Spleen (tissue), 11 donors: ENCODE measurements around the gene NOM1. TPM values are rescaled to one million over a fixed set of nuclear protein-coding genes. Genes with fewer than 3 reads are reported as not detected.

Experiments used
- DNase-seq: peaks from one replicate; pipeline ENCODE4 v3.0.0-alpha.2; 2020
- H3K27ac ChIP-seq, 8 donors: fragments of 200-600 bp; sonication (generic) in 7 of 8; 1 replicate in 4 of 8; 2 replicates in 4 of 8; pipeline versions ENCODE4 v1.5.0 to v1.8.0; 2016 to 2021; ENCODE audit warnings: inconsistent platforms in 4 of 8, mild to moderate bottlenecking in 4 of 8, moderate library complexity in 1 of 8
- H3K27me3 ChIP-seq, 7 donors: fragments of 200-600 bp; sonication (generic) in 6 of 7; replicated peaks in 1 of 7; 1 replicate in 4 of 7; 2 replicates in 3 of 7; pipeline versions ENCODE4 v1.5.0 to v1.8.0; 2016 to 2021; ENCODE audit warnings: inconsistent platforms in 3 of 7, mild to moderate bottlenecking in 1 of 7
- H3K36me3 ChIP-seq, 6 donors: fragments of 200-600 bp; sonication (generic) in 5 of 6; 1 replicate in 4 of 6; 2 replicates in 2 of 6; pipeline versions ENCODE4 v1.5.0 to v1.8.0; 2016 to 2021; ENCODE audit warnings: inconsistent platforms in 2 of 6
- H3K4me1 ChIP-seq, 6 donors: fragments of 200-600 bp; sonication (generic) in 5 of 6; 1 replicate in 3 of 6; 2 replicates in 3 of 6; pipeline versions ENCODE4 v1.5.0 to v1.8.0; 2016 to 2021; ENCODE audit warnings: inconsistent platforms in 3 of 6
- H3K4me3 ChIP-seq, 8 donors: fragments of 200-600 bp; sonication (generic) in 7 of 8; 1 replicate in 4 of 8; 2 replicates in 4 of 8; pipeline versions ENCODE4 v1.5.0 to v1.8.0; 2016 to 2021; ENCODE audit warnings: inconsistent platforms in 4 of 8, mild to moderate bottlenecking in 4 of 8, moderate library complexity in 2 of 8
- H3K9me3 ChIP-seq, 8 donors: fragments of 200-600 bp; sonication (generic) in 7 of 8; 1 replicate in 4 of 8; 2 replicates in 4 of 8; pipeline versions ENCODE4 v1.5.0 to v1.8.0; 2016 to 2021; ENCODE audit warnings: inconsistent platforms in 4 of 8
- CTCF ChIP-seq, 11 experiments: fragments of 200-600 bp in 7 of 11; fragments of 450-650 bp in 4 of 11; sonication (generic) in 4 of 11; IDR thresholded peaks in 8 of 11; conservative IDR thresholded peaks in 3 of 11; 1 replicate in 7 of 11; 2 replicates in 4 of 11; pipeline versions ENCODE4 v1.4.0 to v1.8.0; 2016 to 2021; ENCODE audit warnings: antibody characterized with exemption in 11 of 11, inconsistent platforms in 4 of 11, mild to moderate bottlenecking in 1 of 11
- POLR2A ChIP-seq, 3 donors: fragments of 450-650 bp; IDR thresholded peaks; one replicate each; pipeline ENCODE4 v1.5.1; 2017; ENCODE audit warnings: antibody characterized with exemption in 3 of 3, mild to moderate bottlenecking in 1 of 3
- POLR2AphosphoS5 ChIP-seq, 3 donors: sonication (generic); formaldehyde crosslinking; IDR thresholded peaks; one replicate each; pipeline ENCODE4 v1.5.1; 2017; ENCODE audit warnings: antibody characterized with exemption in 3 of 3
- WGBS, 5 donors: extraction: QIAGEN DNeasy Blood & Tissue Kit in 3 of 5; methylation state at CpG; one replicate each; pipeline versions ENCODE4 v1.1.5 to v1.1.7; 2013 to 2018; 5-methylcytosine and 5-hydroxymethylcytosine counted together
- intact Hi-C: fragments of 100-400 bp; cut with DNase I; formaldehyde crosslinking; loops from one replicate; pipeline ENCODE4 v1.15.0; 2023; ENCODE audit warnings: low total_unique reads
- polyA plus RNA-seq, 3 donors: library from polyadenylated mRNA; stranded (reverse); fragments of 200-250 nt; gene quantifications; one replicate each; pipeline ENCODE4 v1.2.1, GENCODE V29; 2013
- total RNA-seq, 7 donors: library from RNA; depleted of rRNA in 3 of 7; stranded (reverse); fragments of >200 nt in 3 of 7; fragmentation: NEBNext Ultra II Directional in 4 of 7; extraction: Animal tissue kit (Norgen Biotek cat#: 25700) in 4 of 7; gene quantifications; one replicate each; pipeline versions ENCODE4 v1.1.0 to v1.2.1, GENCODE V29; 2016 to 2021
- donor health status: healthy with polysubstance abuse.
- donor health status: DM: no; HTN: no; CAD: no; lungs with moderate emphysema.
- donor health status: DM: no; HTN: no; CAD: no.
- donor health status: Bipolar disorder and iron deficiency.
- donor health status: healthy.
- donor health status: DM: no; HTN: no; CAD: no.
- donor health status: DM: yes; HTN: yes; CAD: no.

The NOM1 gene
- total and polyA plus RNA-seq, 10 donors: 4.5 to 31.1 (median 22.0) TPM

- no peak for DNase-seq
- TF ChIP-seq POLR2A (IDR thresholded peaks at IDR 0.05) (no peak), CTCF (IDR thresholded peaks at IDR 0.05 in 8 of 11, conservative IDR thresholded peaks at IDR 0.05 in 3 of 11) (no peak), POLR2AphosphoS5 (IDR thresholded peaks at IDR 0.05) (no peak)
These were observed 40.4 kb downstream of the NOM1 start for GRCh38 chr7:156989766-156990535.

GRCh38 chr7:156993021-156993924 lies 43.8 kb downstream of the NOM1 start:
- 49 to 70% (median 63%) methylated on average over 21 to 32 of the region's 32 CpGs for WGBS, 5 donors
- TF ChIP-seq CTCF (IDR thresholded peaks at IDR 0.05 in 8 of 11, conservative IDR thresholded peaks at IDR 0.05 in 3 of 11): no peak
- peak in 1 of 3 donors; percentile 8 for TF ChIP-seq POLR2AphosphoS5 (IDR thresholded peaks at IDR 0.05)
- TF ChIP-seq POLR2A (IDR thresholded peaks at IDR 0.05): no peak
- no peaks in the 10 kb centered on the region for H3K9me3 ChIP-seq
- no peaks in the 10 kb centered on the region for H3K36me3 ChIP-seq
- peaks cover 0 to 90% (median 8%) of the 10 kb centered on the region in 7 donors for H3K27me3 ChIP-seq
- no peak overlapping the region for H3K27ac ChIP-seq
- DNase-seq: peak; percentile 73
- intact Hi-C loops: no loop called here
- H3K4me1 ChIP-seq: no peaks in the 10 kb centered on the region
- H3K4me3 ChIP-seq: no peak overlapping the region

More at GRCh38 chr7:156989766-156990535, 40.4 kb downstream of the NOM1 start:
- H3K4me1 ChIP-seq: no peaks in the 10 kb centered on the region
- no peak overlapping the region for H3K4me3 ChIP-seq
- H3K9me3 ChIP-seq: no peaks in the 10 kb centered on the region
- peaks cover 0 to 57% (median 5%) of the 10 kb centered on the region in 7 donors for H3K27me3 ChIP-seq
- WGBS, 5 donors: 80 to 93% (median 88%) methylated on average over 17 to 25 of the region's 25 CpGs
- intact Hi-C loops: no loop called here
- H3K36me3 ChIP-seq: no peaks in the 10 kb centered on the region
- H3K27ac ChIP-seq: no peak overlapping the region

GRCh38 chr7:156993925-156994235 lies 44.4 kb downstream of the NOM1 start:
- 66 to 79% (median 68%) methylated on average over 10 of the region's 10 CpGs for WGBS, 5 donors
- Histone ChIP-seq H3K4me3 (no peak overlapping the region), H3K27ac (no peak overlapping the region), H3K4me1 (peaks cover 0 to 1% (median 0%) of the 10 kb centered on the region in 6 donors), H3K36me3 (no peaks in the 10 kb centered on the region), H3K9me3 (no peaks in the 10 kb centered on the region), H3K27me3 (peaks cover 0 to 93% (median 14%) of the 10 kb centered on the region in 7 donors)
- intact Hi-C loops: no loop called here
- no peak for DNase-seq
- no peak for TF ChIP-seq POLR2AphosphoS5 (IDR thresholded peaks at IDR 0.05)
- TF ChIP-seq CTCF (IDR thresholded peaks at IDR 0.05 in 8 of 11, conservative IDR thresholded peaks at IDR 0.05 in 3 of 11): no peak
- no peak for TF ChIP-seq POLR2A (IDR thresholded peaks at IDR 0.05)

GRCh38 chr7:156994417-156994816 lies 44.9 kb downstream of the NOM1 start:
- intact Hi-C loops: no loop called here
- no peak for DNase-seq

More at GRCh38 chr7:156994417-156994816, 44.9 kb downstream of the NOM1 start:
- H3K4me3 ChIP-seq: no peak overlapping the region
- H3K9me3 ChIP-seq: no peaks in the 10 kb centered on the region
- no peaks in the 10 kb centered on the region for H3K36me3 ChIP-seq
- 82 to 90% (median 89%) methylated on average over 8 of the region's 8 CpGs for WGBS, 5 donors
- H3K4me1 ChIP-seq: peaks cover 0 to 6% (median 4%) of the 10 kb centered on the region in 6 donors
- H3K27me3 ChIP-seq: peaks cover 0 to 94% (median 19%) of the 10 kb centered on the region in 7 donors
- TF ChIP-seq POLR2AphosphoS5 (IDR thresholded peaks at IDR 0.05): no peak
- TF ChIP-seq CTCF (IDR thresholded peaks at IDR 0.05 in 8 of 11, conservative IDR thresholded peaks at IDR 0.05 in 3 of 11): no peak
- TF ChIP-seq POLR2A (IDR thresholded peaks at IDR 0.05): no peak
- no peak overlapping the region for H3K27ac ChIP-seq
